Thymus (tissue), 11 donors: ENCODE data around the gene DOCK1. TPM values are rescaled to one million over a fixed set of nuclear protein-coding genes. Genes with fewer than 3 reads are reported as not detected.

Source experiments
- DNase-seq, 9 donors: peaks; one replicate each; pipeline ENCODE4 v3.0.0-alpha.2; 2013; ENCODE audit warnings: low spot score in 9 of 9, low read depth in 6 of 9, missing footprints in 1 of 9
- H3K27ac ChIP-seq, 2 donors: one replicate each; pipeline ENCODE4 v1.5.1; 2013; ENCODE audit warnings: control low read depth in 1 of 2, low read depth in 1 of 2, low read length in 1 of 2, mild to moderate bottlenecking in 1 of 2, moderate library complexity in 1 of 2
- H3K27me3 ChIP-seq, 2 donors: one replicate each; pipeline ENCODE4 v1.5.1; 2013; ENCODE audit warnings: low read length in 1 of 2; ENCODE audit not compliant: control insufficient read depth in 2 of 2, insufficient read depth in 1 of 2
- H3K36me3 ChIP-seq, 2 donors: one replicate each; pipeline ENCODE4 v1.5.1; 2013; ENCODE audit warnings: low read length in 1 of 2, mild to moderate bottlenecking in 1 of 2, moderate library complexity in 1 of 2; ENCODE audit not compliant: control insufficient read depth in 2 of 2, insufficient read depth in 2 of 2
- H3K4me1 ChIP-seq, 2 donors: one replicate each; pipeline ENCODE4 v1.5.1; 2013; ENCODE audit warnings: low read length in 2 of 2; ENCODE audit not compliant: control insufficient read depth in 2 of 2, insufficient read depth in 2 of 2
- H3K4me3 ChIP-seq, 2 donors: one replicate each; pipeline ENCODE4 v1.5.1; 2013; ENCODE audit warnings: low read length in 2 of 2, control low read depth in 1 of 2, mild to moderate bottlenecking in 1 of 2
- H3K9me3 ChIP-seq, 2 donors: one replicate each; pipeline ENCODE4 v1.5.1; 2013; ENCODE audit warnings: low read length in 1 of 2, mild to moderate bottlenecking in 1 of 2; ENCODE audit not compliant: control insufficient read depth in 2 of 2, insufficient read depth in 1 of 2
- WGBS: extraction: QIAGEN DNeasy Blood & Tissue Kit; methylation state at CpG from one replicate; pipeline ENCODE4 v1.1.7; 2013; 5-methylcytosine and 5-hydroxymethylcytosine counted together
- polyA plus RNA-seq: library from polyadenylated mRNA; stranded (reverse); fragments of 200-250 nt; gene quantifications from one replicate; pipeline ENCODE4 v1.2.3, GENCODE V29; 2013
- total RNA-seq: library from RNA; stranded (reverse); fragments of 120-200 nt; gene quantifications from one replicate; pipeline ENCODE4 v1.2.4, GENCODE V29; 2013
- donor health status: healthy.

The DOCK1 gene
- total and polyA plus RNA-seq, 2 donors = 10.2 to 11.7 TPM

GRCh38 chr10:127175357-127176110 is 270.3 kb downstream of the DOCK1 start:
- 96% methylated on average over 40 of the region's 40 CpGs for WGBS
- H3K27me3 ChIP-seq = no peaks in the 10 kb centered on the region
- no peak overlapping the region for H3K27ac ChIP-seq
- H3K36me3 ChIP-seq = no peaks in the 10 kb centered on the region
- H3K9me3 ChIP-seq = no peaks in the 10 kb centered on the region
- H3K4me3 ChIP-seq = no peak overlapping the region
- no peak for DNase-seq
- H3K4me1 ChIP-seq = no peaks in the 10 kb centered on the region

- Histone ChIP-seq H3K36me3 (no peaks in the 10 kb centered on the region), H3K27me3 (no peaks in the 10 kb centered on the region), H3K27ac (no peak overlapping the region), H3K4me3 (no peak overlapping the region), H3K4me1 (no peaks in the 10 kb centered on the region), H3K9me3 (no peaks in the 10 kb centered on the region)
- 95% methylated on average over 16 of the region's 16 CpGs for WGBS
- DNase-seq = no peak
Observed at GRCh38 chr10:127176649-127177048, 271.4 kb downstream of the DOCK1 start.

GRCh38 chr10:127179612-127180250 is 274.5 kb downstream of the DOCK1 start:
- no peaks in the 10 kb centered on the region for H3K27me3 ChIP-seq
- 95% methylated on average over 6 of the region's 6 CpGs for WGBS
- H3K4me3 ChIP-seq = no peak overlapping the region
- H3K4me1 ChIP-seq = no peaks in the 10 kb centered on the region
- H3K27ac ChIP-seq = no peak overlapping the region
- H3K36me3 ChIP-seq = no peaks in the 10 kb centered on the region
- no peak for DNase-seq
- no peaks in the 10 kb centered on the region for H3K9me3 ChIP-seq

DNA sequence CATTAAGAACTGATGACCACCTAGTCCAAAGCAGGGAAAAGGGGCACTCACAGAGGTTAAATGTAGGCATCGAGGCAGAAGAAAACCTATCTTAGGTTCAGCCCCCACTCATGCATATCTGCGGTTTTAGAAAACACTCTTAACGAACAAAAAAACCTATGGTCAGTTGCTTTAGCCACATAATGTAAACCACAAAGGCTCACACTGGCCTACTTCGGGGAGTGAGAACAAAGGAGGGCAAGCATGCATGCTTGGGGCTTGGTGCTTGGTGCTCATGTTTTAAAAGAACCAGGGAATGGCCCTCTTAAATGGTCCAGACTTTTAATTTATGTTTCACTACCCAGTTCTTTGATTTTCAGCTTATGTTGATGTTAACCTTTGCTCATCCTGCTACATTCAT is 276.9 kb downstream of the DOCK1 start:
- WGBS = 95% methylated on average over 4 of the region's 4 CpGs
- DNase-seq = no peak
- Histone ChIP-seq H3K36me3 (no peaks in the 10 kb centered on the region), H3K9me3 (no peaks in the 10 kb centered on the region), H3K4me1 (no peaks in the 10 kb centered on the region), H3K27ac (no peak overlapping the region), H3K27me3 (no peaks in the 10 kb centered on the region), H3K4me3 (no peak overlapping the region)

- Histone ChIP-seq H3K4me3 (no peak overlapping the region), H3K27ac (no peak overlapping the region), H3K27me3 (no peaks in the 10 kb centered on the region), H3K4me1 (no peaks in the 10 kb centered on the region), H3K36me3 (no peaks in the 10 kb centered on the region), H3K9me3 (no peaks in the 10 kb centered on the region)
- DNase-seq = no peak
- WGBS = 99% methylated on average over 2 of the region's 2 CpGs
Observed at GRCh38 chr10:127184582-127184981, 279.4 kb downstream of the DOCK1 start.

- Histone ChIP-seq H3K27ac (no peak overlapping the region), H3K27me3 (peaks cover 0 to 4% of the 10 kb centered on the region in 2 donors), H3K36me3 (no peaks in the 10 kb centered on the region), H3K4me3 (no peak overlapping the region), H3K9me3 (no peaks in the 10 kb centered on the region), H3K4me1 (no peaks in the 10 kb centered on the region)
- 94% methylated on average over 7 of the region's 7 CpGs for WGBS
- DNase-seq = no peak
Observed at GRCh38 chr10:127186813-127187212, 281.6 kb downstream of the DOCK1 start.

DNA sequence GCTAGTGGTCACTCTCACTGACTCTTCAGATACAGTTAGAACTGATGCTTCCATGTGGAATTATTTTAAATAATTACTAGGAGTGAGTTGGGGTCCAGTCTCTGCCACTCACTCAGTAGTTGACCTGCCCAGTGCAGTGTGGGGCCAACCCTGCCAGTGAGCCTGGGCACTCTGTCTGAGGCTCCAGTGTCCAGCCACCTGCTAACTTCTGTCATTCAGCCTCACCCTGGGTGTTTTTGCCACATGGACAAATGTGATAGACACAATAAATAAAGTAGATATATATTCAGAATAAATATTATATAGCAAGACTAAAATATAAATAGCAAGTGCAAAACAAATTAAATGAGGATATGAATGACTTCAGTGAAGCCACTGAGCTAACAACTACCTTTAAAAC is 284.0 kb downstream of the DOCK1 start:
- no peaks in the 10 kb centered on the region for H3K9me3 ChIP-seq
- H3K4me1 ChIP-seq = no peaks in the 10 kb centered on the region
- no peak for DNase-seq
- no peak overlapping the region for H3K27ac ChIP-seq
- no peaks in the 10 kb centered on the region for H3K36me3 ChIP-seq
- H3K4me3 ChIP-seq = no peak overlapping the region
- H3K27me3 ChIP-seq = peaks cover 10 to 11% of the 10 kb centered on the region in 2 donors

- peaks cover 0 to under 1% of the 10 kb centered on the region in 2 donors for H3K4me1 ChIP-seq
- no peaks in the 10 kb centered on the region for H3K9me3 ChIP-seq
- H3K27ac ChIP-seq = no peak overlapping the region
- no peak for DNase-seq
- peaks cover 22 to 23% of the 10 kb centered on the region in 2 donors for H3K27me3 ChIP-seq
- no peaks in the 10 kb centered on the region for H3K36me3 ChIP-seq
- WGBS = 78% methylated on average over 5 of the region's 5 CpGs
- no peak overlapping the region for H3K4me3 ChIP-seq
Observed at GRCh38 chr10:127190427-127190826, 285.2 kb downstream of the DOCK1 start.

DNA sequence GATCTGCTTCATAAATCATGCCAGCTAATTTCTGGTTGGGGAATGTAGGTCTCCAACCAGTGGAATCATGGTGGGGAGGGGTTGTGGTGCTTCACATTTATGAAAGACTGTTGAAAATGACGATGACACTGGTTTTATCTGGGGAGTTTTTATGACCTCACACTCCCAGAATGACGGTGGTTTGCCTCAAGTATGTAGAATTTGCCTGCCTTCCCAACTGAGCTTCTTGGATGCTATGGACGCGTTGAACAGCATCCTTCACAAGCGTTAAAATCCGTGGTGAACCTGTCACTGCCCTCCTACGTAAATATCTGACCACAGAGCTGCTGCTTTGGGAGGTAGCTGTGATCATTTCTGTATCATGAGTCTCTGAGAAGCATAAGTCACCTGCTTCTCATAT is 287.9 kb downstream of the DOCK1 start:
- WGBS = 89% methylated on average over 7 of the region's 7 CpGs
- Histone ChIP-seq H3K36me3 (no peaks in the 10 kb centered on the region), H3K9me3 (no peaks in the 10 kb centered on the region), H3K4me1 (peaks cover 5 to 13% of the 10 kb centered on the region in 2 donors), H3K27me3 (peaks cover 46 to 47% of the 10 kb centered on the region in 2 donors), H3K4me3 (no peak overlapping the region), H3K27ac (no peak overlapping the region)
- DNase-seq = no peak
